ENCODE results near the gene BABAM2. TPM values are rescaled to one million over a fixed set of nuclear protein-coding genes. Genes with fewer than 3 reads are reported as not detected.

BABAM2 gene
- total RNA-seq, 2 experiments from 2014 or later, result 66.8 to 68.4 TPM

GRCh38 chr2:28287256-28287915, 396.9 kb downstream of the BABAM2 start:
- Mint-ChIP-seq H3K27me3 (no peaks in the 10 kb centered on the region), H3K9me3 (no peaks in the 10 kb centered on the region), H3K4me3 (no peak overlapping the region), H3K4me1 (ENCODE audit: low read depth) (peaks cover 8% of the 10 kb centered on the region), H3K36me3 (ENCODE audit: low read depth) (peaks cover 2% of the 10 kb centered on the region), H3K27ac (no peak overlapping the region)
- intact Hi-C loops (cut with micrococcal nuclease), result no loop called here
- no peak for DNase-seq
- CTCF ChIA-PET, result no interaction called here
- TF ChIP-seq, protein P1, sequence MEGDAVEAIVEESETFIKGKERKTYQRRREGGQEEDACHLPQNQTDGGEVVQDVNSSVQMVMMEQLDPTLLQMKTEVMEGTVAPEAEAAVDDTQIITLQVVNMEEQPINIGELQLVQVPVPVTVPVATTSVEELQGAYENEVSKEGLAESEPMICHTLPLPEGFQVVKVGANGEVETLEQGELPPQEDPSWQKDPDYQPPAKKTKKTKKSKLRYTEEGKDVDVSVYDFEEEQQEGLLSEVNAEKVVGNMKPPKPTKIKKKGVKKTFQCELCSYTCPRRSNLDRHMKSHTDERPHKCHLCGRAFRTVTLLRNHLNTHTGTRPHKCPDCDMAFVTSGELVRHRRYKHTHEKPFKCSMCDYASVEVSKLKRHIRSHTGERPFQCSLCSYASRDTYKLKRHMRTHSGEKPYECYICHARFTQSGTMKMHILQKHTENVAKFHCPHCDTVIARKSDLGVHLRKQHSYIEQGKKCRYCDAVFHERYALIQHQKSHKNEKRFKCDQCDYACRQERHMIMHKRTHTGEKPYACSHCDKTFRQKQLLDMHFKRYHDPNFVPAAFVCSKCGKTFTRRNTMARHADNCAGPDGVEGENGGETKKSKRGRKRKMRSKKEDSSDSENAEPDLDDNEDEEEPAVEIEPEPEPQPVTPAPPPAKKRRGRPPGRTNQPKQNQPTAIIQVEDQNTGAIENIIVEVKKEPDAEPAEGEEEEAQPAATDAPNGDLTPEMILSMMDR (IDR thresholded peaks at IDR 0.05), result no peak
- ATAC-seq, result no peak
- POLR2A ChIA-PET, result no interaction called here

GRCh38 chr2:28288620-28289019, 398.1 kb downstream of the BABAM2 start:
- Mint-ChIP-seq H3K27ac (no peak overlapping the region), H3K4me1 (ENCODE audit: low read depth) (peaks cover 16% of the 10 kb centered on the region), H3K4me3 (no peak overlapping the region), H3K9me3 (no peaks in the 10 kb centered on the region), H3K27me3 (no peaks in the 10 kb centered on the region), H3K36me3 (ENCODE audit: low read depth) (peaks cover 2% of the 10 kb centered on the region)
- DNase-seq (no peak), ATAC-seq (no peak)
- ChIA-PET CTCF (no interaction called here), POLR2A (interaction anchor here (1.0 kb wide), 1 partner anchor 10 kb away, joined by 3 read pairs; no protein-coding TSS in a partner anchor)
- TF ChIP-seq, protein P1 (IDR thresholded peaks at IDR 0.05), result no peak
- intact Hi-C loops (cut with micrococcal nuclease), result no loop called here

DNA sequence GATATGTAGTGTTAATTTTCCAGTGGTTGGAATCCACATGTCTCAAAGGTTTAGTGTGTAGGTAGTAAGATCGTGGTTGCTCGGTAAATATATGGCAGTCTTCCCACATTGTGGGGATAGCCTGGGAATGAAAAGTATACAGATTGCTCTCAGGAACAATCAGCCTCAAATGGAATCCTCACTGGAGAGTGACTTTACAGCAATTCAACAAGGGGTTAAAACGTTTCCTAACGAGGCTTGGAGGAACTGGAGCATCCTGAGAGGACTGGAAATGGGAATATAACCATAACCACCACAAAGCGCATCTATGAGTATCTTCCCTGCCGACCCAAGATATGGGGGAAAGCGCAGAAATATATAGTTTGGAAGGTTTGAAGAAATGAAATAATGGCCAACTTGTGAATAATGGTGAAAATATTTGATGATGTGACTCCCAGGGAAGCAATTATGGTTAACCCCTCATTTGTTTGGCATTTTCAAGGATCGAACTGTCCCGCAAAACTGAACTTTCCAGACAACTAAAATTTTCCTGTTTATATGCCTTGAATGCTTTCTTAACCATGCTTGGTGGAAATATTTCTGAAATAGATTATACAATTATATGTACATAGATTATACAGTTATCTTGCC, 401.4 kb downstream of the BABAM2 start:
- Mint-ChIP-seq H3K27ac (no peak overlapping the region), H3K9me3 (no peaks in the 10 kb centered on the region), H3K36me3 (ENCODE audit: low read depth) (peaks cover 2% of the 10 kb centered on the region), H3K27me3 (no peaks in the 10 kb centered on the region), H3K4me1 (ENCODE audit: low read depth) (peaks cover 19% of the 10 kb centered on the region), H3K4me3 (no peak overlapping the region)
- intact Hi-C loops (cut with micrococcal nuclease), result no loop called here
- DNase-seq (no peak), ATAC-seq (no peak)
- ChIA-PET CTCF (interaction anchor here (1.6 kb wide), 1 partner anchor 10 kb away, joined by 3 read pairs; no protein-coding TSS in a partner anchor), POLR2A (interaction anchor here (1.2 kb wide), 1 partner anchor 17 kb away, joined by 3 read pairs; no protein-coding TSS in a partner anchor)
- TF ChIP-seq, protein P1 (IDR thresholded peaks at IDR 0.05), result no peak

DNA sequence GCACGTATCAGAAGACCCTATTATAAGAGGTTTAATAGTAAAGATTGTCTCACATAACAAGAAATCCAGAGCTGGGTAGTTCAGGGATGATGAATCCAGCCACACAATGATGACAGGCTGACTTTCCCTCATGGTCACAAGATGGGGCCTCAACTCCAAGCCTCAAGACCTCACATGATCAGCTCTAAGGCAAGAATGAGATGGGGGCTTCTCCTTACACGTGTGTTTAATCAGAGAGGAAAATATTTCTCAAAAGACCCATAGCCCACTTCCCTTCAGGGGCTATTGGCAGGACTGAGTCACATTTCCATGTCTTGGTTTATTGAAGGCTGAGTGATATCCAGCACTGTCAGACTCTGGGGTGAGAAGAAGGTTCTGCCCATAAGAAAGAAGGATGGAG, 402.0 kb downstream of the BABAM2 start:
- intact Hi-C loops (cut with micrococcal nuclease), result no loop called here
- CTCF ChIA-PET, result interaction anchor here (1.6 kb wide), 1 partner anchor 10 kb away, joined by 3 read pairs; no protein-coding TSS in a partner anchor
- POLR2A ChIA-PET, result interaction anchor here (1.2 kb wide), 1 partner anchor 18 kb away, joined by 3 read pairs; no protein-coding TSS in a partner anchor
- no peak overlapping the region for H3K27ac Mint-ChIP-seq
- H3K4me1 Mint-ChIP-seq (ENCODE audit: low read depth), result peaks cover 19% of the 10 kb centered on the region
- no peak overlapping the region for H3K4me3 Mint-ChIP-seq
- H3K27me3 Mint-ChIP-seq, result no peaks in the 10 kb centered on the region
- DNase-seq (peak; percentile 46), ATAC-seq (peak; percentile 84)
- TF ChIP-seq, protein P1 (IDR thresholded peaks at IDR 0.05), result no peak
- no peaks in the 10 kb centered on the region for H3K9me3 Mint-ChIP-seq
- peaks cover 2% of the 10 kb centered on the region for H3K36me3 Mint-ChIP-seq (ENCODE audit: low read depth)

DNA sequence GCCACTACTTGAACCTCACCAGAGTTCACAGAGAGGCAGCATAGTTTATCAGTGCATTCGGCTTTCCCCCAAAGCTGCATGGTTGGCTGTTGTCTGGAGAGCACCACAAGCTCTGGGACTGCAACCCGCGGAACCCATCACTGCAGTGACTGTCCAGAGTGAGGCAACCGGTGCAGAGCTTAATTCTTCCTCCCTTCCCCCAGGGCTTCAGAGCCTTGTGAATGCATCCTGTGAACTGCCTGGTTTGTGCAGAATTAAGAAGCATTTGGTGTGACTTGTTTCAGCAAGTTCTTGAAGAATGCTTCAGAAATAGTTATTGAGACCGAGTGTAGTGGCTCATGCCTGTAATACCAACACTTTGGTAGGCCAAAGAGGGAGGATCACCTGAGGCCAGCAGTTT, 402.9 kb downstream of the BABAM2 start:
- TF ChIP-seq, protein P1 (IDR thresholded peaks at IDR 0.05), result no peak
- Mint-ChIP-seq H3K27me3 (no peaks in the 10 kb centered on the region), H3K4me3 (no peak overlapping the region), H3K4me1 (ENCODE audit: low read depth) (peaks cover 19% of the 10 kb centered on the region), H3K36me3 (ENCODE audit: low read depth) (peaks cover 2% of the 10 kb centered on the region), H3K27ac (no peak overlapping the region), H3K9me3 (no peaks in the 10 kb centered on the region)
- ChIA-PET CTCF (interaction anchor here (0.8 to 1.6 kb wide), 2 partner anchors 11 to 56 kb away, joined by 3 read pairs; no protein-coding TSS in a partner anchor), POLR2A (interaction anchor here (1.2 kb wide), 1 partner anchor 19 kb away, joined by 3 read pairs; no protein-coding TSS in a partner anchor)
- ATAC-seq, result no peak
- intact Hi-C loops (cut with micrococcal nuclease), result no loop called here
- DNase-seq, result no peak
